SH-SY5Y (cell line): ENCODE results near the gene NAXD.

Source experiments
- GATA2 ChIP-seq: IDR thresholded peaks from 2 replicates; pipeline ENCODE4 v1.6.1; 2011; ENCODE audit warnings: mild to moderate bottlenecking, low read depth, low read length
- GATA3 ChIP-seq: IDR thresholded peaks from 2 replicates; pipeline ENCODE4 v1.6.1; 2011; ENCODE audit warnings: low read depth, mild to moderate bottlenecking, low read length, moderate library complexity

- TF ChIP-seq GATA3 (no peak), GATA2 (no peak)
These were observed 49.3 kb downstream of the NAXD start for GRCh38 chr13:110664673-110665072.
